GM19239 (cell line): Measurements from ENCODE around the gene SPSB2.
A peak's percentile ranks its signal among the peaks of the same experiment; 100 is the strongest.
"Not testable (repeated sequence)": the region's sequence is repeated elsewhere in the genome, so short reads cannot be mapped to it uniquely, and the experiment has no call there.

Experiments
- DNase-seq: peaks from one replicate; pipeline ENCODE4 v3.0.0; 2011; ENCODE audit warnings: low spot score; ENCODE audit not compliant: insufficient read length
- FAIRE-seq: peaks from 2 replicates; lab custom pipeline; 2011; peaks lifted over from hg19 to GRCh38; lab: Jason Lieb, UNC

SPSB2 gene

DNA sequence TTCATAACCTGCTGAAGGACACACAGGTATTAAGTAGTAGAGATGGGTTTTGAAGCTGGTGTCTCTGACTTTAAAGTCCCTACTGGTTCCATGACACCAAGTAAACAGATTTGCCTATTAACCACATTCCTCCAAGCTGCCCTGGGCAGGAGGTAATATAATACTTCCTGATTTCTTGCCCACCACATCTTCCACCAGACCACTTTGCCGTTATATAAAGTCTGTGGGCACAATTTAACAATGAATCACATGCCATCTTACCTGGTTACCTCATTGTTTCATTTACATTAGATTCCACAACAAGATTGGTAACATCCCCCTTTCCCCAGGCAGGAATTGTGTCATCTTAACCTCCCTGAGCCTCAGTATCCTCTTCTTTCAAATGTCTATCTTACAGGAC, 30.6 kb upstream of the SPSB2 start:
- no peak for FAIRE-seq
- no peak for DNase-seq

DNA sequence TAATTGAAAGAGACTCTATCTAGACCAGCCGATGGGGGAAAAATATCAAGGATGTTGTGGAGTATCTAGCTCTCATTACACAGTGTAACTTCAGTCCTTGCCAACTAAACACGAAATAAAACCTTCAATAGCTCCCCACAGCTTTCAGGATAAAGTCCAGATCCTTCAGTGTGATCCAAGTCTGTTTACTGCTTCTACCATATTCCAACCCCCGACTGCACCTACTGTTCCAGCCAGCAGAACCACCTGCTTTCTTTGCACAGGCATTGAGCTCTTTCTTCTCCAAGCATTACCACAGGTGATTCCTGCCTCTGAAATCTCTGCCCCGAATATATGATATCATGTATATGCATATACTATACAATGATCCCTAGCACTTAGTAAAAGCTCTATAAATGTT, 29.3 kb upstream of the SPSB2 start:
- FAIRE-seq, result no peak
- no peak for DNase-seq

DNA sequence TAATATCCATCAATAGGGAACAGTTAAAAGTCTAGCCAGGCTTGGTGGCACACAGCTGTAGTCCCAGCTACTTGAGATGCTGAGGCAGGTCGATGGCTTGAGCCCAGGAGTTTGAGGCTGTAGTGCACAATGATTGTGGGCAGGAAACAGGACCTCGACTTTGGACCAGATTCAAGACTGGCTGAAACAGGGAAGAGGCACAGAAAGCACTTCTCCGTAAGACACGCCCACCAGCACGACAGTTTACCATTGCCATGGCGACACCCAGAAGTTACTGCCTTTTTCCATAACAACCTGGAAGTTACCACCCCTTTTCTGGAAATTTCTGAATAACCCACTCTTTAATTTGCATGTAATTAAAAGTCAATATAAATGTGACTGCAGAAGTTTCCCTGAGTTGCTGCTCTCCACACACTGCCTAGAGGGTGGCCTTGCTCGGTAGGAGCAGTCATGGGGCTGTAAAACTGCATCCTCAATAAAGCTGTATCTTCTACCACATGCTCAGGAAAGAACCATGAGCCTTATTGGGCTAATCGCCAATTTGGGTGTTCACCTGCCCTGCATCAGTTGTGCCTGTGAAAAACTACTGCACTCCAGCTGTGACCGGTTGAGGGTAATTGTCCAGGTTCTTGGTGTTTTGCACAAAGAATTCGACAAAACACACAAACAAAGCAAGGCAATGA, 26.9 kb upstream of the SPSB2 start:
- no peak for DNase-seq
- FAIRE-seq, result no peak

DNA sequence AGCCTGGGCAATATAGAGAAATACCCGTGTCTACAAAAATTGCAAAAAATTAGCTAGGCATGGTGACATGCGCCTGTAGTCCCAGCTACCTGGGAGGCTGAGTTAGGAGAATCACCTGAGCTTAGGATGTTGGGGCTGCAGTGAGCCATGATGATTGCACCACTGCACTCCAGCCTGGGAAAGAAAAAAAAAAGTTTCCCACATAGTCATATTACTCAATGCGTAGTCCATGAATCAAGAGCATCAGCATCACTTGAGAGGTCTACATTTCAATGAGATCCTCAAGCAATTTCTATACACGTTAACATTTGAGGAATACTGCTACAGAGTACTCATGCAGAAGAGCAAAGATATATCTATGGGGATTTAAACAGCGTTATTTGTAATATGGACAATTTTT, 26.3 kb upstream of the SPSB2 start:
- DNase-seq, result no peak
- FAIRE-seq, result no peak

DNA sequence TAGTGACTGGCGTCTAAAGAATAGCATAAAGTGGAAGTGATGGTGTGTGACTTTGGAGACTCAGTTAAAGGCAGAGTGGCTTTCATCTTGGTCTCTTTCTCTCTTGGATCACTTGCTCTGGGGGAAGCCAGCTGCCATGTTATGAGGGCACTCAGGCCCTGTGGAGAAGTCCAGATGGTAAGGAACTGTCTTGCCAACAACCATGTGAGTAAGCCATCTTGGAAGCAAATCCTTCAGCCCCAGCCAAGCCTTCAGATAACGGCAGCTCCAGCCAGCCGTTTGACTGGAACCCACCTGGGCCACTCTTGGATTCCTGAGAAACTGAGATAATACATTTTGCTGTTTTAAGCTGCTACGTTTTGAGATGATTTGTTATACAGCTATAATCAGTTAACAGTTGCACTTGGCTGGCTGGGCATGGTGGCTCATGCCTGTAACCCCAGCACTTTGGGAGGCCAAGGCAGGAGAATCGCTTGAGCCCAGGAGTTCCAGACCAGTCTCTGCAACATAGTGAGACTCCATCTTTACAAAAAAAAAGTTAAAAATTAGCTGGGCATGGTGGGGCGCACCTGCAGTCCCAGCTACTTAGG, 23.8 kb upstream of the SPSB2 start:
- DNase-seq (no peak), FAIRE-seq (no peak)

DNA sequence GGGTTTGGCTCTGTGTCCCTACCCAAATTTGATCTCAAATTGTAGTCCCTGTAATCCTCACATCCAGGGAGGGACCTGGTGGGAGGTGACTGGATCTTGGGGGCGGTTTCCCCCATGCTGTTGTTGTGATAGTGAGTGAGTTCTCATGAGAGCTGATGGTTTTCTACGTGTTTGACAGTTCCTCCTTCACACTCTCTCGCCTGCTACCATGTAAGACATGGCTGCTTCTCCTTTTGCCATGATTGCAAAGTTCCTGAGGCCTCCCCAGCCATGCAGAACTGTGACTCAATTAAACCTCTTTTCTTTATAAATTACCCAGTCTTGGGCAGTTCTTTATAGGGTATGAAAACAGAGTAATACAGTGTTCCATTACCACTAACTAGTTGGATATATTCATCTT, 21.2 kb upstream of the SPSB2 start:
- FAIRE-seq, result no peak

DNA sequence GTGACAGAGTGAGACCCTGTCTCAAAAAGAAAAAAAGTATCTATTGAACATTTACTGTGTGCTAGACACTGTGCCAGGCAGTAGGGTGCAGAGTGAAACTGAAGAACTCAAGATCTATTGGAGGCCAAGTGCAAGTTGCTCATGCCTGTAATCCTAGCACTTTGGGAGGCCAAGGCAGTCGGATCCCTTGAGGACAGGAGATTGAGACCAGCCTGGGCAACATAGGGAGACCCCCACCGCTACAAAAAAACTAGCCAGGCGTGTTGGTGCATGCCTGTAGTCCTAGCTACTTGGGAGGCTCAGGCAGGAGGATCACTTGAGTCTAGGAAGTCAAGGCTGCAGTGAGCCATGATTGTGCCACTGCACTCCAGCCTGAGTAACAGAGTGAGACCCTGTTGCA, 19.6 kb upstream of the SPSB2 start:
- not testable (repeated sequence) for FAIRE-seq, DNase-seq

More for the DNA sequence above, 21.2 kb upstream of the SPSB2 start:
- DNase-seq, result no peak

DNA sequence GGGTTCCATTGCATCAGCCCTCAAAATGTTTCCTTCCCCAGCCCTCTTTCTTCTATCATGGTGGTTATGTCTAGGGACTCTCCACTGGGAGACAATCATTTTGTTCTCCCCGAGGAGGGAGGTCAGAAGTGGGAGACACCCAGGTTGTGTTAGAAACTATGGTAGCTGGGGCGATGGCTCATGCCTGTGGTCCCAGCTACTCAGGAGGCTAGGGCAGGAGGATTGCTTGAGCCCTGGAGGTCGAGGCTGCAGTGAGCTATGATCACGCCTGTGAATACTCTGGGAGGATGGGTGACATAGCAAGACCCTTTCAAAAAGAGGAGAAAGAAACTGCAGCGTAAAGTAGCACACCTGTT, 18.5 kb upstream of the SPSB2 start:
- no peak for FAIRE-seq
- DNase-seq, result no peak

DNA sequence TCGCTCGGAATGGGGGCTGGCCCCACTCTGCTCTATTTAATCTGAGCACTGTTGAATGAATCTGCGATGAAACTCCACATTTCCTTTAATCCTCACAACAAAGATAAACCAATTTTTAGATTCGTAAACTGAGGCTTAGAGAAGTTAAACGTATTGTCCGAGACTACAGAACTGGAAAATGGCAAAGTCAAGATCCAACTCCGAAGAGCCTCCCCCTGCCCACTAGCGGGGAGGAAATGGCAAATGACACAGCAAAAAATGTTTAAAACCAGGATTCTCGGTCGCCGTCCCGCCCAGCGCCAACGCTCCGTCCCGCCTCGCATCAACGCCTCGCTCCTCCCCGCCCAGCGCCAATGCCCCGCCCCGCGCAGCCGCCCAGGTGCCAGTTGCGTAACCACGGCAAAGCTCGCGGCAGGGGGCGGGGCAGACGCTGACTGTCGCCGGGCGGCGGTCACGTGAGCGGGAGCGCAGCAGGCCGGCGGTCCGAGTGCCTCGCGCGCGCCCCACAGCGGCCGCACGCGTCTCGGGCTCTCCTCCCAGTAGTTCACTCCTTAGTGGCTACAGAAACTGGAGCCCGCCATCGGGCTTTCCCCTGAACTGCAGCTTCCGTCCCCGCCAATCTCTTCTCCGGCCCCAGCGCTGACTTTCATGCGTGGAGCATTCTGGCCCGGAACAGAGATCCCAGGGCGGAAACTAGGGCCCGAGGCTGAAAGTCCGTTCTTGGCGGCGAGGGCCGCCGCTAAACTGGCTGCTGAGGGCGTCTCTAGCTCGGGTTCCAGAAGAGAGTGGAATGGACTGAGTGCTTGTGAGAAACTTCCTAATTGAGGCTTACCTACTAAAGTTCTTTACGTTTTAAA, 17.9 kb upstream of the SPSB2 start:
- DNase-seq (peak; percentile 93), FAIRE-seq (peak; percentile 94)

DNA sequence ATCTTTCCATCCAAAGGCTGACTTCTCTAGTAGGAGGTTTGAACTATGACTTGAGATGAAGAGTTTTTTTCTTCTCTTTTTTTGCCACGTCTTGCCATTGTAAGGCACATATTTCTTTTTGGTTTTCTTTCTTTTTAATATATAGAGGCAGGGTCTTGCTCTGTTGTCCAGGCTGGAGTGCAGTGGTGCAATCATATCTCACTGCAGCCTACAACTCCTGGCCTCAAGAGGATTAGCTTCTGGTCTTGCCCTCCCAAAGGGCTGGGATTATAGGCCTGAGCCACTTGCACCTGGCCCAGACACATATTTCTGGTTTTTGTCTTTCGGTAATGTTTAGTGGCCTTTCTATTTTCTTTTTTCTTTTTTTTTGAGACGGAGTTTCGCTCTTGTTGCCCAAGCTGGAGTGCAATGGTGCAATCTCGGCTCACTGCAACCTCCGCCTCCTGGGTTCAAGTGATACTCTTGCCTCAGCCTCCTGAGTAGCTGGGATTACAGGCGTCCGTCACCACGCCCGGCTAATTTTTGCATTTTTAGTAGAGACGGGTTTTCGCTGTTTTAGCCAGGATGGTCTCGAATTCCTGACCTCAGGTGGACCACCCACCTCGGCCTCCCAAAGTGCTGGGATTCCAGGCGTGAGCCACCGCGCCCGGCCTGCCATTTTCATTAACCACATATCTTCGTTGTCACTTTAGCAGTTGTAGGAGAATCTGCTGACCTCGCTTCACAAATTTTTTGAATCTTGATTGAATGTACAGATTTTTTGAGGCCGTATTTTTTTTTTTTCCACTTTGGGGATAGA, 16.9 kb upstream of the SPSB2 start:
- DNase-seq, FAIRE-seq: not testable (repeated sequence)

DNA sequence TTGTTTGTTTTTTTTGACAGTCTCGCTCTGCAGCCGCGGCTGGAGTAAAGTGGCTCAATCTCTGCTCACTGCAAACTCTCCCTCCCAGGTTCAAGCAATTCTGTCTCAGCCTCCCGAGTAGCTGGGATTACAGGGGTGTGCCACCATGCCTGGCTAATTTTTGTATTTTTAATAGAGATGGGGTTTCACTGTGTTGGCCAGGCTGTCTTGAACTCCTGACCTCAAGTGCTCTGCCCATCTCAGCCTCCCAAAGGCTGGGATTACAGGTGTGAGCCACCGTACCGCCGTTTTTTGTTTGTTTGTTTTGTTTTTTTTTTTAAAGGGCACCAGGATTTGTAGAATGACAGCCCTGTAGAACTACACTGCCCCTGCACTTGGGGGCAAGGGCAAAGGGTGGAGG, 15.7 kb upstream of the SPSB2 start:
- FAIRE-seq, DNase-seq: not testable (repeated sequence)

DNA sequence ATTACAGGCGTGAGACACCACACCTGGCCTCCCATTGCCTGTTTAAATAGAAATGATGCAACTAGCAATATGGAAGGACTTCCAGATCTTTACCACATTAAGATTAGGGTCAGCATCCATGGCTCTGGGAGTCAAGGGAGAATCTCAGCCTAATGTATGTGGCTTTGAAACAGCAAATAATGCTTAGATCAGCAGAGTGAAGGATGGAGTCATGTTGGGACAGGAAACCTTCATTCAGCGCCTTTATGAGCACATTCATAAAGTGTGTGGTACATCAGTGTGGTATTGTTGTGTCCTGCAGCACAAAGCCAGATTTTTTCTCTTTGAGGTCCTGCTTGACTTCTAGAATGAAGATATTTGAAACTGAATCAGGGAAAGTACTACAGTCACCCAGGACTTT, 15.3 kb upstream of the SPSB2 start:
- FAIRE-seq (no peak), DNase-seq (no peak)

DNA sequence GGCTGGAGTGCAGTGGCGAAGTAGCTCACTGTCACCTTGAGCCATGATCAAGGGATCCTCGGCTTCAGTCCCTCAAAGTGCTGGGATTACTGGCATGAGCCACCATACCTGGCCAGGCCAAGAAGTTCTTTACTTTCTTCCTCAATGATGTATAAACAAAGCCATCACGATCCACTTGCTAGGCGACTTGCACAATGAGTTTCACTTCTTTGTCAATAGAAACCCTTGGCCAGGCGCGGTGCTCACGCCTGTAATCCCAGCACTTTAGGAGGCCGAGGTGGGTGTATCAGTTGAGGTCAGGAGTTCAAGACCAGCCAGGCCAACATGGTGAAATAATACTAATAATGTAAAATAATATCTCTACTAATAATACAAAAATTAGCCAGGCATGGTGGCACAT, 14.4 kb upstream of the SPSB2 start:
- FAIRE-seq (no peak), DNase-seq (no peak)

DNA sequence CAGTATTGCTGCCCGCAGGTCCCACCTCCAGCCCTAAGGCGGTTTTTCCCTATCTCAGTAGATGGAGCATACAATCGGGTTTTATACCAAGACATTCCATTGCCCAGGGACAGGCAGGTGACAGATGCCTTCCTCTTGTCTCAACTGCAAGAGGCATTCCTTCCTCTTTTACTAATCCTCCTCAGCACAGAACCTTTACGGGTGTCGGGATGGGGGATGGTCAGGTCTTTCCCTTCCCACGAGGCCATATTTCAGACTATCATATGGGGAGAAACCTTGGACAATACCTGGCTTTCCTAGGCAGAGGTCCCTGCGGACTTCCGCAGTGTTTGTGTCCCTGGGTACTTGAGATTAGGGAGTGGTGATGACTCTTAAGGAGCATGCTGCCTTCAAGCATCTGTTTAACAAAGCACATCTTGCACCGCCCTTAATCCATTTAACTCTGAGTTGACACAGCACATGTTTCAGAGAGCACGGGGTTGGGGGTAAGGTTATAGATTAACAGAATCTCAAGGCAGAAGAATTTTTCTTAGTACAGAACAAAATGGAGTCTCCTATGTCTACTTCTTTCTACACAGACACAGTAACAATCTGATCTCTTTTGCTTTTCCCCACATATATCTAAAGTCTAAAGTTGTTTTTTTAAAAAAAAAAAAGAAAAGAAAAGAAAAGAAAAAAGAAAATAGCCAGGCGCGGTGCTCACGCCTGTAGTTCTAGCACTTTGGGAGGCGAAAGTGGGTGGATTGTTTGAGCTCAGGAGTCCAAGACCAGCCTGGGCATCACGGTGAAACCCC, 13.3 kb upstream of the SPSB2 start:
- not testable (repeated sequence) for FAIRE-seq, DNase-seq

DNA sequence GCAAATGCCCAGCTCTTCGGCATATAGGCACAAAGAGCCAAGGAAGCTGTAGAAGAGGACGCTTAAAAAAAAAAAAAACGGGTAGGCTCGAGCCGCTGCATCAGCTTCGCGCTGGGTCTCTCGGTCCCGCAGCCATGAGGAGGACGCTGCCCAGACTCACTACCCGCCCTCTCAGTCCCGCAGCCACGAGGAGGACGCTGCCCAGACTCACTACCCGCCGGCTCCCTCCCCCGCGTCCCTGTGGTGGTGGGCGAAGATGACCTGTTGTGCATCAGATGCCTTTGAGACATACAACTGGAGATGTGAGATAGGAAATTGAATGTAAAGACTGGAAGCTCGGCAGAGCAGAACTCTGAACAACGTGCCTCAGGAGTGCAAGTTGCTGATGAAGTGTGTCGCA, 11.4 kb upstream of the SPSB2 start:
- DNase-seq (no peak), FAIRE-seq (no peak)

DNA sequence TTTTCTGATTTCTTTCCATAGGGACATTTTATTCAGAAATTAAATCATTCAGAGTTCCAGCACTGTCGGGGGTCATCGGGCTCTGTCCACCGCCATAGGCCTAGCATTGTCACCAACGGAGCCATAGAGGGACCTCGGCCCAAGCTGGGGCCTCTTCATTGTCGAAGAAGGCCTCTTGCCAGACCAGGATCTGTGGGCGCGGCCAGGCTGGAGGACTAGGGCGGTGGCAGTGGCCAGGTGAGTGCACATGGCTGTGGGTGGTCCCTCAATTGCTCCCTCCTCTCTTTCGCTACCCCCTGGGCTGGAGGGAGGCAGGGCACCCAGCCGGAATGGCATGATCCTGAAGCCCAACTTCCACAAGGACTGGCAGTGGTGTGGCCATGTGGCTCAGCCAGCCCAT, 10.6 kb upstream of the SPSB2 start:
- FAIRE-seq (no peak), DNase-seq (no peak)

DNA sequence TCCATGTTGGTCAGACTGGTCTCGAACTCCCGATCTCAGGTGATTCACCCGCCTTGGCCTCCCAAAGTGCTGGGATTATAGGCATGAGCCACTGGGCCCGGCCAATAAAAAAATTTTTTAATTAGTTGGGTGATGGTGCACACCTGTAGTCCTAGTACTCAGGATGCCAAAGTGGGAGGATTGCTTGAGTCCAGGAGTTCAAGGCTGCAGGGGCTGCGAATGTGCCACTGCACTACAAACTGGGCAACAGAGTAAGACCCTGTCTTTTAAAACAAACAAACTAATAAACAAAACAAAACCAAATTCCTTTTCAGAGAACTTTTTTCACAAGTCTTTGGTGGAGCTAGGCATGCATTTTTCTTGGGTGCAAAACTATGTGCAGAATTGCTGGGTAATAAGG, 10.1 kb upstream of the SPSB2 start:
- FAIRE-seq (no peak), DNase-seq (no peak)

DNA sequence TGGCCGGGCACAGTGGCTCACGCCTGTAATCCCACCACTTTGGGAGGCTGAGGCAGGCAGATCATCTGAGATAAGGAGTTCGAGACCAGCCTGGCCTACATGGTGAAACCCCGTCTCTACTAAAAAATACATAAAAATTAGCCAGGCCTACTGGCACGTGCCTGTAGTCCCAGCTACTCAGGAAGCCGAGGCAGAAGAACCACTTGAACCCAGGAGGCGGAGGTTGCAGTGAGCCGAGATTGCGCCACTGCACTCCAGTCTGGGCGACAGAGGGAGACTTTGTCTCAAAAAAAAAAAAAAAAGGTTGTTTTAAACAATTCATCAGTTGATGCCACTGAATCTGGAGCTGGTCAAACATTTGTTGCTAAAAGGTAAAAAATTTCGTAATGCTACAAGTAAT, 6.7 kb upstream of the SPSB2 start:
- DNase-seq, FAIRE-seq: not testable (repeated sequence)

DNA sequence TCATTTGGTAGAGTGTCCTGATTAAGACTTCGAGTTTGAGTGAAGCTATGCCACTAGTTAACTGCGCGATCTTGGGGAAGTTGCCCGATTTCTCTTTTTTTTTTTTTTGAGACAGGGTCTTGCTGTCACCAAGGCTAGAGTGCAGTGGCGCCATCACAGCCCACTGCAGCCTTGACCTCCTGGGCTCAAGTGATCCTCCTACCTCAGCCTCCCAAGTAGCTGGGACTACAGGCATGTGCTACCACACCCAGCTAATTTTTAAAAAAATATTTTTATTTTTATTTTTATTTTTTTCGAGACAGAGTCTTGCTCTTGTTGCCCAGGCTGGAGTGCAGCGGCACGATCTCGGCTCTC, 889 bp upstream of the SPSB2 start:
- DNase-seq, FAIRE-seq: not testable (repeated sequence)
